ENCODE results near the gene CDH1.
"Not testable (repeated sequence)": the region's sequence is repeated elsewhere in the genome, so short reads cannot be mapped to it uniquely, and the experiment has no call there.

CDH1 gene

DNA sequence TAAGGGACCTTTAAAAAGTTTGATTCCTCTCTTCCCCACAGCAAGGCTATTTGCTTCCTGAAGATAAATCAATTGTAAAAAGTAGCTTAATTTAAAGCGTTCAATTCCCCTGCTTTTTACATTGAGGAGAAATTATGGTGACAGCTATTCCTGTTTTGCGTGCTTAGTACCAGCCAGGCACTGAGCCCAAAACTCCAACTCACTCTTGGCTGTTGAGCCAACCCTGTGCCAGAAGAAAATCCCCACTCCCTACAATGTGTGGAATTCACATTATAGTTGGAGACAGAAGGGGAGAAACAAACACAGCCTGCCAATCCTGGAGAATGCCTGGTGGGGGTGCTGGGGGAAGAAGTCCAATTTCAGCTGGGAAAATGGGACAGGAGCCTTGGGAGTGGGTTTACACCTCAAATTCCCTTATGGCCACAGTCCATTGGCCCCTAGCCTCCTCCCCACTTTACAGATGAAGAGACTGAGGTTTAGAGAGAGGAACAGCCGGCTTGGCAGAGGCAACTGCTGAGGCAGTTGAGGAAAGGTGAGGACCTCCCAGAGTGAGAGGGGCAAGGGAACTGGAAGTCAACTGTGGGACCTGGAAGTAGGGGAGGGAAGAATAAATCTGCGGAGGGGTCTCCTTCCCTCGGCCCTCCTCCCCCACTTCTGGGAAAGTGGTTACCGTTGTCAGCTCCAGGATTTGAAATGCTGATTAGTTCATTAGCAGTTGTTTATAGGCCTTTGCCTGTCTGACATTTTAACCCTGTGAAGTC, 26.1 kb downstream of the CDH1 start:
- no peak for DNase-seq (ENCODE audit: low spot score)

DNA sequence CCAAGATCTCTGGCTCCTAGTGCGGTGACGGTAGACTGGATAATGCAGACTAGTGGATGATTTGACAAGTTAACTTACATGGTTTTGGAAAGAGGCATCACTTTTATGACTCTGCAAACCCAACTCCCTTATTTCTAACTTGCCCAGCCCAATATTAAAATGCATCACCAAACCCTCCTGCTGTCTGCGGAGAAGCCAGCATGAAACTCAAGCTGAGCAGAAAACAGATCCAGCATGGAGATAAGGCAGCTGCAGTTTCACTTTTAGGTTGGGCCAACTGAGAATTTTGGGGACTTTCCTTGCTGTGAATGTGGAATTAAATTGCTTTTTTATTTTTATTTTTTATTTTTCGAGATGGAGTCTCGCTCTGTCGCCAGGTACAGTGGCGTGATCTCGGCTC, 27.8 kb downstream of the CDH1 start:
- DNase-seq (ENCODE audit: low spot score): no peak

- no peak for DNase-seq (ENCODE audit: low spot score)
Measured at GRCh38 chr16:68767581-68767980, 30.5 kb downstream of the CDH1 start.

DNA sequence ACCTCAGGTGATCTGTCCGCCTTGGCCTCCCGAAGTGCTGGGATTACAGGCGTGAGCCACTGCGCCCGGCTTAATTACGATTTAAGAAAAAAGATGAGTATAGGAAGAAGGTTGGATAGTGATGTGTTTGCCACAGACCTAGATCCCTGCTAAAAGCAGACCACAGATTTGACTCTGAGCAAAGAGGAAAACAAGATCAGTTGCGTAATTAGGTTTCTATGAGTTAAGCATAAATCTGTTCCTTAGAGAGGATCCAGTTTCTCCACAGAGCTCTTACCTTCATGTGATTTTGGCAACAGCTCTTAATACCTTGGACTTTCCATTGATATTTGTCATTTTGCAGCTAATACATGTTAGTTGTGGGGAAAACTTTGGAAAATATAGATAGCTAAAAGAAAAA, 31.1 kb downstream of the CDH1 start:
- no peak for DNase-seq (ENCODE audit: low spot score)

GRCh38 chr16:68768771-68769170, 31.7 kb downstream of the CDH1 start:
- DNase-seq (ENCODE audit: low spot score): no peak

GRCh38 chr16:68770671-68771070, 33.6 kb downstream of the CDH1 start:
- no peak for DNase-seq (ENCODE audit: low spot score)

DNA sequence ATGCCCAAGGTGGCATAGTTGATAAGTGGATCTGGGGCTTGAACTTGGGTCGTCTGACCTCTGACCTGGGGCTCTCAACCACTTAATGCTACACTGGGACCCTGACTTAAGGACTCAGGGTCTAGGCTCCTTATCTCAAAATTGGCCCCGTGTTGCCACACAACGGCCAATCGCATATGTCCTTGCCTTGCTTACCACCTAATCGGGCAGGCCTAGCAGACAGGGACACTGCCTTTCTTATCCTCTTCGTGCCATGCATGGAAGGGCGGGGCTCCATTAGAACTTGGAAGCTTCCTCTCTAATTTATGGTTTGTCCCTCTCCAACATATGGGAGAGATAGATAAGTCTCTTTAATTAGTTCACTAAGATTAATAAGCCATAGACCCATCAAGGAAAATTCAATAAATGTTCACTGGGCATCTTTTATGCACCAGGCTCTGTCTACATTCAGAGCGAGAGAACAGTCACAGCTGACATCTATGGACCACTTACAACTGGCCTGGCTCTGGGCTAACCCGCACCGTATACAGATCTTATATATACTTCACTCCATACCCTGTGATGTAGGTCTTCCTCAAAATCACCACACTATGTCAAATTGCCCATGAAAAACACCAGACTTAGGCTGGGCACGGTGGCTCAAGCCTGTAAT, 35.1 kb downstream of the CDH1 start:
- DNase-seq (ENCODE audit: low spot score): no peak

DNA sequence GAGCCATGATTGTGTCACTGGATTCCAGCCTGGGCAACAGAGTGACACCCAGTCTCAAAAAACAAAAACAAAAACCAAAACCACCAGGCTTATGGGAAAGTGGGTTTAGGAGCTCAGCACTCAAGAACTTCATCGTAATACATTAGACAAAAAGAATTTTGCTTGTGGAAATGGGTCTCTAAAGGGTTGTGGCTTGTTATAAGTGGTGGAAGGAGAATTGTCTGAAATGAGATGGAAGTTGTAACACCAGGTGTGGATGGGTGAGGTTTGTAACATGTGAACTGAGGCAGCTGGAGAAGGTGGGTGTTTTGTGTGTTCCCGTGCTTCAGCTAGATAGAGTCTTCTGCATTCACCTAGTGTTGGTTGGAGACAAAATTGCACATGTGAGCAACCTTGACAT, 35.8 kb downstream of the CDH1 start:
- no peak for DNase-seq (ENCODE audit: low spot score)

DNA sequence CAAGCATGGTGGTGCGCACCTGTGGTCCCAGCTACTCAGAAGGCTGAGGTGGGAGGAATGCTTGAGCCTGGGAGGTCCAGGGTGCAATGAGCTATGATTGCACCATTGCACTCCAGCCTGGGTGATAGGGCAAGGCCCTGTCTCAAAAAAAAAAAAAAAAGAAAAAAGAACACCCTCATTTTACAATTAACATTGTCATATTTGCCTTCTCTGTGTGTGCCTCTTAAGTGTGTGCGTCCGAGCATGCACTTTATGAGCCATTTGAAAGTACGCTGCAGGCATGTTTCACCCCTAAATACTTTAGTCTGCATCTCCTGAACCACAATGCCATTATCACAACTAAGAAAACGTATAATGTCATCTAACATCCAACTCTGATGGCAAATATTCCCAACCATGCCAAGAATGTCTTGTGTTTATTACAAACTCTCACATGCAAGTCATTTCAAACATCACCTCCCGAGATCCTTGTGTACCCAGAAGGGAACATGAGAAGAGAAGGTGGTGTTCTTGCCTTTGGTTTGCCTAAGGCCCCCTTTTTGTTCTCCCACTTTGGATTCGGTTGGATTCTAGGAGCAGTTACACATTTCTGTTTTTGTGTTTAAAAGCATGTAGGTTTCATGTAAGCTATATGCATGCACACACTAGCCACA, 38.0 kb downstream of the CDH1 start:
- no peak for DNase-seq (ENCODE audit: low spot score)

- no peak for DNase-seq (ENCODE audit: low spot score)
Measured at GRCh38 chr16:68776821-68777485, 39.9 kb downstream of the CDH1 start.

- no peak for DNase-seq (ENCODE audit: low spot score)
Measured at GRCh38 chr16:68778551-68779231, 41.6 kb downstream of the CDH1 start.

- no peak for DNase-seq (ENCODE audit: low spot score)
Measured at GRCh38 chr16:68779891-68780290, 42.8 kb downstream of the CDH1 start.

GRCh38 chr16:68781784-68782183, 44.7 kb downstream of the CDH1 start:
- no peak for DNase-seq (ENCODE audit: low spot score)

GRCh38 chr16:68782198-68783174, 45.4 kb downstream of the CDH1 start:
- no peak for DNase-seq (ENCODE audit: low spot score)

- DNase-seq (ENCODE audit: low spot score): no peak
Measured at GRCh38 chr16:68784226-68784625, 47.1 kb downstream of the CDH1 start.

DNA sequence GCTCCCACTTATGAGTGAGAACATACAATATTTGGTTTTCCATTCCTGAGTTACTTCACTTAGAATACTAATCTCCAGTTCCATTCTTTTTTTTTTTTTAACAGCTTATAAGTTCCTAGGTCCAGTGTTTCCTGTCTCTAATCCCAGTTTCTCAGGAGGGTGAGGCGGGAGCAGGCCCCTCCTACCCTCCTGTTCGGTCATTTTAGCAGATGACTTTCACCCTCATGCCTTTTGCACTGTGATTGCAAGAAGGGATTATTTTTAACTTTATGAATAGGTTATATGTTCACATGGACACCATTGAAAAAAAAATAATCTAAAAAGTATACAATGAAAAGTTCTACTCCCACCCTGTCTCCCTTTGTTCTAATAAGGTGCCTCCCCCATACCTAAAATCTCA, 47.6 kb downstream of the CDH1 start:
- no peak for DNase-seq (ENCODE audit: low spot score)

GRCh38 chr16:68785715-68786114, 48.6 kb downstream of the CDH1 start:
- no peak for DNase-seq (ENCODE audit: low spot score)

DNA sequence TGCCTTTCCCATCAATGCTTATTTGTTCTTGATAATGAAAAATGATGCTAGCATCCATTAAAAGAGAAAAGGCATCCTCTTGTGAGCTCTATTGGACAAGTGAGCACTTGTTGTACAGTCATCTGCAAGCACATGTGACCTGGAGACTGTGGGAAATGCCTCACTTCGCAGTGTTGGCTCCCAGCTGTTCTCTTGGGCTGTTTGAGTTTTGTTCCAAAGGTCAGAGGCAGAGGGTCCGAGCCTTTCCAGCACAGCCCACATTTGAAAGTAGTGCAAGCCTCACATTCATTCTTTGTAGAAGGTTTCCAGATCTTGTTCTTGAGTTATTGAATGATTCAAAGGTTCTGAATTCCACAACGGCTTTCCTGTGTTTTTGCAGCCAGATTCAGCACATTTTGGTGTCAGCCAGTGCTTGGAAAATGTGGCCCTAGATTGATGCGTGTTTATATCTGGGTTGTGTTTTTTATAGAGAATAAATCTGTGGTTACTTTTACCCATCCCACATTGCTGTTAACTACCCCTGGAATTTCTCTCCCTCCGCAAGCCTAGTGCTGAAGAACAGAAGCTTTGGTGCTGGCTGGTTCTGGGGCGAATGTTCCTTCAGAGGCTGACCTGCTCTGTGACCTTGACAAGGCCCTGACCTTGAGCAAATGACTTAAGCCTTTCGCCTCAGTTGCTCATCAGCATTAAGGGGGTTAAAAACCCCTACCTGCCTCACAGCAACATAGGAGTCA, 49.8 kb downstream of the CDH1 start:
- DNase-seq (ENCODE audit: low spot score): no peak

DNA sequence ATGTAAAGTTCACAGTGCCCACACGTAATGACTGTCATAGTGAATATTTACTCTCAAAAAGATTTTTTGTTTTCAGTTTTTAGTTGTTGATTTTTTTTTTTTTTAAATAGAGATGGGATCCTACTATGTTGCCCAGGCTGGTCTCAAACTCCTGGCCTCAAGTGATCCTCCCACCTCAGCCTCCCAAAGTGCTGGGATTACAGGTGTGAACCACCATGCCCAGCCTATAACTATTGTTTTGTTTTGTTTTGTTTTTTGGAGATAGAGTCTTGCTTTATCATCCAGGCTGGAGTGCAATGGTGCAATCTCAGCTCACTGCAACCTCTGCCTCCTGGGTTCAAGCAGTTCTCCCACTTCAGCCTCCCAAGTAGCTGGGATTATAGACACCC, 50.3 kb downstream of the CDH1 start:
- not testable (repeated sequence) for DNase-seq (ENCODE audit: low spot score)

GRCh38 chr16:68790130-68790761, 53.2 kb downstream of the CDH1 start:
- DNase-seq (ENCODE audit: low spot score): no peak

Data from D341Med (cell line).